H1 (cell line): ENCODE results near the gene SLC5A2. TPM values are rescaled to one million over a fixed set of nuclear protein-coding genes. Genes with fewer than 3 reads are reported as not detected.

Source experiments
- BACH1 ChIP-seq: IDR thresholded peaks from 2 replicates; pipeline ENCODE4 v1.6.1; 2012; ENCODE audit warnings: low read length, improper control_type of control experiment
- CBX5 ChIP-seq: fragments of 300-800, 300-1000 bp; sonication (generic); IDR thresholded peaks from 2 replicates; pipeline ENCODE4 v1.7.1; 2016; ENCODE audit warnings: antibody characterized with exemption, low read length, low read depth
- HDAC2 ChIP-seq, 2 experiments: fragments of 300-600 bp in 1 of 2; sonication (generic) in 1 of 2; IDR thresholded peaks; 2 replicates each; pipeline ENCODE4 v1.6.1; 2011 to 2012; ENCODE audit warnings: low read depth in 2 of 2, low read length in 2 of 2, mild to moderate bottlenecking in 2 of 2, moderate library complexity in 2 of 2, borderline replicate concordance in 1 of 2, inconsistent platforms in 1 of 2
- NRF1 ChIP-seq: IDR thresholded peaks from 2 replicates; pipeline ENCODE4 v1.6.1; 2011; ENCODE audit warnings: mild to moderate bottlenecking, low read depth, low read length, improper control_type of control experiment
- POLR2A ChIP-seq, 2 experiments: IDR thresholded peaks; 1 replicate in 1 of 2; 2 replicates in 1 of 2; pipeline ENCODE4 v1.6.1; 2011; ENCODE audit warnings: low read depth in 2 of 2, low read length in 2 of 2, mild to moderate bottlenecking in 2 of 2; ENCODE audit errors: control extremely low read depth in 1 of 2
- POU5F1 ChIP-seq: IDR thresholded peaks from 2 replicates; pipeline ENCODE4 v1.6.1; 2011; ENCODE audit warnings: low read depth, mild to moderate bottlenecking, low read length, moderate library complexity
- polyA plus RNA-seq, 7 experiments: library from polyadenylated mRNA; depleted of rRNA in 3 of 7; stranded (reverse) in 5 of 7; unstranded in 2 of 7; fragments of >200 nt in 5 of 7; fragments of 200-250 nt in 2 of 7; gene quantifications; 1 replicate in 5 of 7; 2 replicates in 1 of 7; 4 replicates in 1 of 7; pipeline versions ENCODE4 v1.2.1 to v1.2.3, GENCODE V29; 2011 to 2013; ENCODE audit warnings: missing spikeins in 2 of 7, mixed read lengths in 2 of 7
- total RNA-seq: library from RNA; stranded (reverse); fragmentation: NEBNext Ultra II Directional; extraction: Animal tissue kit (Norgen Biotek cat#: 25700); gene quantifications from 2 replicates; pipeline ENCODE4 v1.2.1, GENCODE V29; 2021

The SLC5A2 gene
- total and polyA plus RNA-seq, 2 of the 8 experiments (the other 6 are each of a cell fraction or from before 2014, with no cell fraction given), result 0.56 to 4.4 TPM

DNA sequence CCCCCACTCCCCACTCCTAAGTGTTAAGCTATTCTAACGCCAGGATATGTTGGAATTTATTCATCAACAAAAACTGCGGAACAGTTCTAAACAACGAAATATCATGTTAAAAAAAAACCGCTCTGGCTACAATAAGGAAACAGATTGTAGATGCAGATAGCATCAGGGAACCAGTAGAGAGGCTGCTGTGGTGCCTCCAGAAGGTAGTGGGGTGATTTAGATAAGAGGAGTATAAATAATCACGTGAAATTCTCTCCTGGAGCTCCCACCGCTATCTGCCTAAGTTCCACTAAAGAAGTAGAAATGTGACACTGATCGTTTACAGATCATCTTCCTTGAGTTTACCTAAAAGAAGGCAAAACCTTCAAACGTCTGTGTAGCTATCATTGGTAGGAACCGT is 52.8 kb downstream of the SLC5A2 start (continued):
- TF ChIP-seq NRF1 (no peak), HDAC2 (IDR thresholded peaks at IDR 0.05; ENCODE audit: borderline replicate concordance in 1 of 2, low read depth in 2 of 2, low read length in 2 of 2) (no peak), CBX5 (no peak), BACH1 (no peak), POU5F1 (no peak), POLR2A (IDR thresholded peaks at IDR 0.05; ENCODE audit: control extremely low read depth in 1 of 2, low read depth in 2 of 2, low read length in 2 of 2) (no peak)
- TF ChIP-seq, all 59 proteins: peak for 0
